Measurements from ENCODE around the gene DYNC1LI1.

The DYNC1LI1 gene

GRCh38 chr3:32570421-32571191 is at the start of gene DYNC1LI1:
Gene DYNC1LI1 (minus strand): TSS chr3:32570858. CDS start chr3:32570770, 88 bp downstream.
- no peak for FAIRE-seq

DNA sequence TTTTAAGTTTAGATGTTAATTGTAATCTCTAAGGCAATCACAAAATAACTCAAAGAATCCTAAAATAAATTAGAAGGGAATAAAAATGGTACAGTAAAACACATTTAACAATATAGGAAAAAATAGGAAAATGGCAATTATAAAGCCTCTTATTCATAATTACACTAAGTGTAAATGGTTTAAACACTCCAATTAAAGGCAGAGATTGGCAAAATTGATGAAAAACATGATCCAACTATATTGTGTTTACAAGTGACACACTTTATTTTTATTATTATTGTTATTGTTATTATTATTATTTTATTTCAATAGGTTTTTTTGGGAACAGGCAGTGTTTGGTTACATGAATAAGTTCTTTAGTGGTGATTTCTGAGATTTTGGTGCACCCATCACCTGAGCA is 48.7 kb upstream of the DYNC1LI1 start:
- no peak for FAIRE-seq

- no peak for FAIRE-seq
These were observed 45.8 kb upstream of the DYNC1LI1 start for GRCh38 chr3:32616267-32616962.

GRCh38 chr3:32614956-32615355 is 44.3 kb upstream of the DYNC1LI1 start:
- no peak for FAIRE-seq

DNA sequence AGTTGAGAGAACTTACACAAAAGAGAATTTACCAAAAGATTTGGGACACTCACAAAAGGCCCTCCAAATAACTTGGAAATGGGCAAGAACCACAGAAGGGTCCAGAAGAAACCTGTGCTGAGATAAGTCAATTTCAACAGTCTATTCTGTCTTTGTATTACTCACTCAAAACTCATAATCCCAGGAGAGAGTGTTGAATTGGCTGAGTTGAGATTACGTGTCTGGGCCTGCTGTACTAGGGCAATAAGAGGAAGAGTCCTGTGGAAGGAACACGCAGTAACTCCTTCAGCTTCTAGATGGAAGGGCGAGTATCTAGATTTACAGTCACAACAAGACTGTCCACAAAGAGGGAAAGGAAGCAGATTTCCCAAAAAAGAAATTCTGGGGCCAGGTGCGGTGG is 42.5 kb upstream of the DYNC1LI1 start:
- FAIRE-seq, result no peak

DNA sequence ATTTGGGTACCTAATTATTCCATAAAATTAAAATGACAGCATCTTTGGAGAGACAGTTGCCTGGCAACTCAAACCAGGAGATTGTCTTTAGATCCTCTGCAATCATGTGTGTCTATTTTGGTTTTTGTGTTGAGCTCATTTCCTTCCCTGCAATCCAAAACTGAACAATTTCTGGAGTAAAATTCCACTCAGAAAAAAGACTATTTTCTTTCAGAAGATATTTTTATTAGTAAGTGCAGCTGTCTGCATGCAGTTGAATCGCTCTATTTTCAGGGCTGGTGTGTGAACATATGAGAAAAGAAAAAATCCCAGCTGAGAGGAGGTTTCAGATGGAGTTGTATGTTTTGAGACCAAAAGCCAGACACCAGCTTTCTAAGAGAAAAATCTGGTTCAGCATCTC is 41.9 kb upstream of the DYNC1LI1 start:
- FAIRE-seq, result no peak

DNA sequence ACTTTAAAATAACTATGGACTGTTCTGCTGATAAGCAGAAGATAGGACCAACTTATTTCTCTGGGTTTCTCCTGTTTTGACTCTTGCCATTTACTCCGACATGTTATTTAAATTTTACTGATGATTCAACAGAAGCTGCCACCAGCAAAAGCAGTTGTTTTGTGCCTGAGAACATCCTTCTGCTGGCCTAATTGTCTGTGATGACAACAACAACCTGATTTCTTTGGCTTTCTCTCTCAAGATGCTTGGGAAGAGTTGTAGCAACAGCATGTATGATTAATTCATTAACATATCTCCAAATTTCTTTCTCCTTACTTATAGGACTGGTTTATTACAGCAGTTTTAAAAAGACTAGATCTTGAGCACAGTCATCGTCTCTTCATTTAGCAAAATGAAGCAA is 36.9 kb upstream of the DYNC1LI1 start:
- no peak for FAIRE-seq

- FAIRE-seq, result no peak
These were observed 36.3 kb upstream of the DYNC1LI1 start for GRCh38 chr3:32606960-32607359.

DNA sequence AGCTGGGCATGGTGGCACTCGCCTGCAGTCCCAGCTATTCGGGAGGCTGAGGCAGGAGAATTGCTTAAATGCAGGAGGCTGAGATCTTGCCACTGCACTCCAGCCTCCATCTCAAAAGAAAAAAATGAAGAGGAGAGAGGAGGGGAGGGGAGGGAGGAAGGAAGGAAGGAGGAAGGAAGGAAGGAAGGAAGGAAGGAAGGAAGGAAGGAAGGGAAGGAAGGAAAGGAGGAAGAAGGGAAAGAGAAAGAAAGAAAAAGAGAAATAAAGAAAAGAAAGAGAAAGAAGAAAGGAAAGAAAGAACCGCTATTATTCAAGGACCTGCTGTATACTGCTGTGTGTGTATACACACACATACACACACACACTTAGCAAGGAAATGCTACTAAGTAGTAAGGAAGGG is 35.6 kb upstream of the DYNC1LI1 start:
- FAIRE-seq, result no peak

DNA sequence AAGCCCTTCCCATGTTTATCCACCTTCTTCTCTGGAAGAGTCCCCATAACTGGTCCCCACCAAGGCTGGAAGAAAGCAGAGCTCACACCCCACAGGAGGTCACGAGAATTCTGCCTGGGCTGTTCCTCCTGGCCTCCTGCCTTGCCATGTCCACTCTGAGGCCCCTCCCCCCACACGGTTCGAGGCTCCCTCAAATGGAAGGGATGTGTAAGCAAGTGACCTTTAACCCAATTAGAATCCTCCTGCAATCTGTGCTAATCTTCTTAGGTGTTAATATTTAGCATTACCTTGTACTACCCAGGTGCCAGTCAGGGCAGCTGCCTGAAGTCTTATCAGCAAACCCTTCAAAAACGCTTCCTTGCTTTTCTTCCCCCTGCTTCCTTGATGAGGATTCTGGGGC is 32.4 kb upstream of the DYNC1LI1 start:
- FAIRE-seq, result no peak

- FAIRE-seq, result no peak
These were observed 31.5 kb upstream of the DYNC1LI1 start for GRCh38 chr3:32602206-32602605.

- no peak for FAIRE-seq
These were observed 31.1 kb upstream of the DYNC1LI1 start for GRCh38 chr3:32601722-32602121.

DNA sequence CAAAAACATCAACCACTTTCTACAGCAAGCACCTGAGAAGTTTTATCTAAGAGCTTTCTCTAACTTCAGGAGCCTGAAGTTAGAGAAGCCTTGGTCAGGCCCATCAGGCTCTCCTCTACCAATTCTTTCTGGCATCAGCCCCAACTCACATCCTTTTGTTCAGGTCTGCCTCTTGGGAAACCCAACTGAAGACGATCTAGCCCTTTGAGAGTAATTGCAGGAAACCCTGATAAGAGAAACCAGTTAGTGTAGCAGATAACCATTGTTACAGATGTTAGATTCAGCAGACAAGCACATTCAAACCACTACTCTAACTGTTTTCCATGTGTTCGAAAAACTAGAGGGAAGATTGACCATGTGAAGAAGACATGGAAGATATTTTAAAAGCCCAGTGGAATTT is 27.0 kb upstream of the DYNC1LI1 start:
- no peak for FAIRE-seq

DNA sequence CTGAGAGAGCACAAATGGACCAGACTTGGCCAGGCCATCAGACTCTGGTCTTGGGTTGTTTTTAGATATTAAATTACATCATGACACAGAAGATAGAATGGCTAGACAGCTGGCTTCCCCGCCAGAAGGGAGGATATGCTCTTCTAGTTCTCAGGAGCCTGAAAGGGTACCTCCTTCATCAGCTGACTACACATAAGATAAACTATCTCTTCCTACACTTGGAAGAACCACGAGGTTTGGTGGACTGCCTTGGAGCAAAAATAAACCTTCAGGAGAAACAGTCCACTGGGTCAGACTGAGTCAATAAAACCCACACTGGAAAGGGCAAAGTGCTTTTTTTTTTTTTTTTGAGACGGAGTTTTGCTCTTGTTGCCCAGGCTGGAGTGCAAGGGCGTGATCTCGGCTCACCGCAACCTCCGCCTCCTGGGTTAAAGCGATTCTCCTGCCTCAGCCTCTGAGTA is 26.3 kb upstream of the DYNC1LI1 start:
- FAIRE-seq, result no peak

- FAIRE-seq, result no peak
These were observed 25.7 kb upstream of the DYNC1LI1 start for GRCh38 chr3:32596282-32596908.

DNA sequence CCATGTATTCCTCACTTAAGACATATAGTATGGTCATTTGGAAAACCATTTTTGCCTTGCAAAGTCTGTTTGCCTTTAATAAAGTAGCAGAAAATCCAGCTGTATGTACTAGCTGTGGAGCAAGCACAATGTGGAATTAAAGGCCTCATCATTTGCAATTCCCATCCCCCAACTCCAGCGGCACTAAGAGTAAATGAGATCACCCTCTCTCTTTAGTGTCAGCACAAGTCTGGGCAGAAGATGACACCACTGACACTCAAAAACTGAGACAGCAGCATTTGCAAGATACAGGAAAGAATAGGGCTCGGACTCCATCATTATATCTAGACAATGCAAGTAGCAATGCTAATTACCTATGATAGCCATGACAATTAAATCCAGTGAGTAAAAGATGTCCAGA is 24.7 kb upstream of the DYNC1LI1 start:
- FAIRE-seq, result no peak

GRCh38 chr3:32593903-32594525 is 23.4 kb upstream of the DYNC1LI1 start:
- no peak for FAIRE-seq

DNA sequence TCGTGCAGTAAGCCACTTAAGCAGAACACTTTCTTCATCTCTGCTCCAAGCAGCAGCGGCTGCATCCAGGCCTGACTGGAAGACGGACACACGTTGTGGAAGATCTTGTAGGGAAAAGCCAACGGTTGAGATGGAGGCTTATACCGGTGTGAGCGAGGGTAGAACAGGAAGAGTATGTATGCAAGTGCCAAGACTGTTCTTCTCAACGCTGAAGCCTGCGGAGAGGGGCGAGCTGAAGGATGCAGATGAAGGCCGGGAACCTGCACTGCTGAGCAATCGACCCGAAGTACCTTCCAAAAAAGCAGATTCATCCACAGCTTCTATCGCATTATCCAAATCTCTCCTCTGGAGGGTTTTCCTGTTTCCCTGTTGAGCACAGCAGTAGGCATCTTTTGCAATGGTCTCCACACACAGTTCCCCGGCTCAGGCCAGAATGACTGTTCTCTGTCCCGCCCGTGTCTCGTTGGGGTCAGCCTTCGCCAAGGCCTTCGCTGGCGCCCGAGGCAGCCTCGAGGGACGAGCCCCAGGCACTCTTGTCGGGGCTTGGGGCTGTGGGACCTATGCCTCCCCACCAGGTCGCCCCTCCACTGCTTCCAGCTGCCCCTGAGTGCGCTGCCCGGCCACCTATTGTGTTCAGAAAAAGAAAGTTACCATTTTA is 22.2 kb upstream of the DYNC1LI1 start:
- FAIRE-seq, result no peak

DNA sequence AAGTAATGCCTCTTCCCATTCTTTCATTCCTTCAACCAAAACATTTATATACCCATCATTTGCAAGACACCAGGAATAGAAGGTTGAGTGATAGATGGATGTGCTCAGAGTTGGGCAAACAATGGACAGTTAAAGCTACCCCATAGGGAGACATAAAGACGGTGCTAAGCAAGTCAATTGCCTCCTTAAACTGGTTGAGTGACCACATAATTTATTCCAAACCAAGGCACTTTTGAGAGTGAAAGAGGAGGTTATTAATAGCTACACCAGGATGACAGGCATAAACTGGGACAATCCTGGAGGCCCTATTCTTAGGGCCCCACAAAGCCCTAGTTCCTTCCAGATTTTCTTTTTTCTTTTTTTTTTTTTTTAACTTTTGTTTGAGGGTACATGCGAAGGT is 21.4 kb upstream of the DYNC1LI1 start:
- no peak for FAIRE-seq

DNA sequence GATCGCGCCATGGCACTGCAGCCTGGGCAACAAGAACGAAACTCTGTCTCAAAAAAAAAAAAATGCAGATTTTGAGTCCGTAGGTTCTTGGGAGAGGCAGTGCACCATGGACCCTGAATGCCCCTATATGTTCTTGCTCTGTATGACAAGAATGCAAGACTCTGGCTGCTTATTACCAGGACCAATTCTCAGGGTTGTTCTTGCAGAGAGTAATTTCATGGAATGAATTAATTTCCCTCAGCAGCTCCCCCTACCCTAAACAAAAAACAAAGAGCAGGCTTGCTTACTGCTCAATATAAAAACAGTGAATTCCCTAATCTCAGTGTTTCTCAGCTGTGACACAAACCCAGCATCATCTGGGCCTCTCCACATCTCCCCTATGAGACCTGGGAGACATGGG is 20.5 kb upstream of the DYNC1LI1 start:
- no peak for FAIRE-seq

- FAIRE-seq, result no peak
These were observed 15.7 kb upstream of the DYNC1LI1 start for GRCh38 chr3:32586356-32586755.

GRCh38 chr3:32584660-32585059 is 14.0 kb upstream of the DYNC1LI1 start:
- FAIRE-seq, result no peak

GRCh38 chr3:32583708-32584107 is 13.1 kb upstream of the DYNC1LI1 start:
- FAIRE-seq, result no peak
